HG03521 (cell line): ENCODE data around the gene UBE2V1.
"Not testable (repeated sequence)": the region's sequence is repeated elsewhere in the genome, so short reads cannot be mapped to it uniquely, and the experiment has no call there.

Experiments used
- ATAC-seq: cut with Tn5 transposase; IDR thresholded peaks from one replicate; pipeline ENCODE4 v1.9.1; 2021; ENCODE audit warnings: mild to moderate bottlenecking, moderate library complexity; ENCODE audit not compliant: unreplicated experiment

UBE2V1 gene

DNA sequence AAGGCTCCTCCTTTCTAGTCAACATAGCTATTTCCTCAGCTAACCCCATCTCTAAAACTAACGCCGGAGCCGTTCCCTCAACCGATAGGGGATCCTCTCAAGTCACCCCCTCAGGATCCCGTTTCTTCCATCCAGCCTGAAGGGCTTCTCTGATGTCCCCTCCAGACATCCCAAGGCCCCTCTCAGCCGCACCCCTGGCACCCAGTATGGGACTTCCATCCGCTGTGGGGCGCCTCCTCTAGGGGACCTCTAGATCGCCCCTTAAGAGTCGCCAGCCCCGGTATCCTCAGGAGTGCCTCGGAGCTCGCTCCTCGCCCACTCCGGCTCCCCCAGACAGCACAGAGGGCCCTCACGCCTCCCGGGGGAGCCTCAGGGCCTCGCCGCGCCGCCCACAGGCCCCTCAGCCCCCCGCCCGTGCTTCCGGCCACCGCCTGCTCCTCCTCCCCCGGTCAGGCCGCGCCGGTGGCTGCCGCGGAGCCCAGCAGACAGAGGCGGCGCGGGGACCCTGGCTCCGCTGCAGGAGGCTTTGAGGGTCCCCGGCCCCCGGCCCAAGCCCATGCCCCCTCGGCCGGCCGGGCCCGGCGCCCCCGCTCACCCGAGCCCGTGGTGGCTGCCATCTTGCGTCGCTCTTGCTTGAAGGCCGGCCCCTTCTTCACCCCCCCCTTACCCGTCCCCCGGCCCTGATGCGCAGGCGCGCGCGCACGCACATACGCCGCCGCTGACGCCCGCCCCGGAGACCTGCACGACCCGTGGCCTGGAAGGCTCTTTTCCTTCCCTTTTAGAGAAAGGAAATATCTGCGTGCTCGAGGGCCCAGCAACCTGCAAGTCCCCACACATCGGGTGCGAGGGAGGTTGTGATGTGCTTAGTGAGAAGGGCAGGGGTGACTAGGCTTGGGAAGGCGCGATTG is at the start of gene UBE2V1:
UBE2V1 (minus strand) TSS at position 639 of the 908 bp plus-strand sequence; CDS start at position 617, 22 bp downstream.
- peak; percentile 46 for ATAC-seq

- not testable (repeated sequence) for ATAC-seq
Observed at GRCh38 chr20:50161494-50161893, 48.5 kb upstream of the UBE2V1 start.

DNA sequence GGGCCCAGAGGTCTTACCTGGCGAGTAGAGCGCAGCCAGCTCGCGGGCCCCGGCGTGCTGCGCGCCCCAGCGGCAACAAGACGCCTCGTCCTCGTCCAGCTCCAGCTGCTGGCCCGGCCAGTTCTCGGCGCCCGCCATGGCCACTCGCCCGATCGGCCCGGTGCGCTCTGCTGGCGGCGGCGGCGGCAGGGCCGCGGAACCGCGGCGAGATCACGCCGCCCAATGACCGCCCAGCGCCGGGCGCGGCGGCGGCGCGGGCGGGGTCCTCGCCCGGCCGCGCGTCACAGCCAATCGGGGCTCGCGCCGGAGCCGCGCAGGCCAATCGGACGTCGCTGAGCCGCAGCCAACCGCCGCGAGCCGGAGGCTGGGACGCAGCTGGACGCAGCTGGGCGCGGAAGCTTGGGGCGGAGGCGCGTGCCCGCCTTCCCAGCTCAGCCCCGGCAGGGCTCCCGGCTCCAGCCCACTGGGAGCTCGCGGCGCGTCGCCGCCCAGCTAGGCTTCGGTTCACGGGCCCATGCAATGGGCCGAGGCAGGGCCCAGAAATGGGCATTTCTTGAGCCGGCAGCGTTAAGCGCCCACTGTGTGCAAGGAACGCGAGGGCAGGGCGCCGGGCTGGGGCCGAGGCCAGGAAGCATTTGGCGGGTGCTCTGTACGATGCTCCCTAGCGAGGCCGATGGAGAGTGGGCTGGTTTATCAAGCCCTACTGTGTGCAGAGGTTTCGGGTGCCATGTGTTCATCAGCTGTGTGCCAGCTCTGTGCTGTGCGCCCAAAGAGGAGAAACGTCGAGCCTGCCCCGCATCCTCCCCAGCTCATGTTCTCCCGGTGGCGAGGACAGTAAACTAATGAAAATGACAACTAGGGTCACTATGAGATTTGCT is 40.8 kb upstream of the UBE2V1 start, which contains the start of gene PEDS1:
PEDS1 (minus strand) TSS at position 224 of the 878 bp plus-strand sequence; CDS start at position 138, 86 bp downstream.
- ATAC-seq: peak; percentile 97

DNA sequence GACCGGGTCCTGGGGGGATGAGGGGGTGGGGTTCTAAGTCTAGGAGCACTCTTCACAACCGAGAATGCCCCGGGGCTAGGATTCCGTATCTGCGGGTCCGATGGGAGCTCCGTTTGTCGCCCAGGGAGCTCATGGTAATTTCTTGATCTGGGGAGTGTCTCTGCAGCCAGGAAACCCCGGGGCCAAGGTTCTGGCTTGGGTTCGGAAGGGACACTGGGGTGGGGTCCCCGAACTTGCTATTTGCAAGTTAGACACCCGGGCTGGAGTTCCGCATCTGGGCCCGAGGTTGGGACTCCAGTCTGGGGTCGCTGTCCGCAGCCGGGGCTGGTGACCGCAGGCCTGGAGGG is 40.2 kb upstream of the UBE2V1 start:
- no peak for ATAC-seq

- ATAC-seq: no peak
Observed at GRCh38 chr20:50152394-50153152, 39.6 kb upstream of the UBE2V1 start.

DNA sequence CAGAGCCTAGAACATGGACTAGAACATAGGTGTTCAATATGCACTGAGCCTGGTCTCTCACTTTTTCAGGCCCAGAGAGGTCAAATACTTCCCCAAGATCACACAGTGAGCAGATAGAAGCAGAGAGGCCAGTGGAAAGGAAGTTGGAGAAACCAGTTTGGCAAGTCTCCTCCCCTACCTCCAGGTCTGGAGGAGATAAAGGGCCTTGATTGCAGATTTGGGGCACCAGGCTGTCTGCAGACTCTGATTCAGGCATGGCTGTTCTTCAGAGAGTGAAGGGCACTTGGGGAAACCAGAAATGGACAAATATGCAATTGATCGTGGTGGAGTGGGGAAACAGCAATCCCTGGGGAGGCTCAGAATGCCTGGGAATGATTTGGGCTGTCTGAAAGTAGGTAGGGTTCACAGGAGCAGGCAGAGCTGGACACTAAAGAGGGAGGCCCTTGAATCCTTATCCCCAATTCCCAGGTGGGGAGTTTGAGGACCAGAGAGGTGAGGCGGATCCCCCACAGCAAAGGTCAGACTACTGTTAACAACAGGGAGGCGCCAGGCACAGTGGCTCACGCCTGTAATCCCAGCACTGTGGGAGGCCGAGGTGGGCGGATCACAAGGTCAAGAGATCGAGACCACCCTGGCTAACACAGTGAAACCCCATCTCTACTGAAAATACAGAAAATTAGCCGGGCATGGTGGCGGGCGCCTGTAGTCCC is 38.2 kb upstream of the UBE2V1 start:
- no peak for ATAC-seq

DNA sequence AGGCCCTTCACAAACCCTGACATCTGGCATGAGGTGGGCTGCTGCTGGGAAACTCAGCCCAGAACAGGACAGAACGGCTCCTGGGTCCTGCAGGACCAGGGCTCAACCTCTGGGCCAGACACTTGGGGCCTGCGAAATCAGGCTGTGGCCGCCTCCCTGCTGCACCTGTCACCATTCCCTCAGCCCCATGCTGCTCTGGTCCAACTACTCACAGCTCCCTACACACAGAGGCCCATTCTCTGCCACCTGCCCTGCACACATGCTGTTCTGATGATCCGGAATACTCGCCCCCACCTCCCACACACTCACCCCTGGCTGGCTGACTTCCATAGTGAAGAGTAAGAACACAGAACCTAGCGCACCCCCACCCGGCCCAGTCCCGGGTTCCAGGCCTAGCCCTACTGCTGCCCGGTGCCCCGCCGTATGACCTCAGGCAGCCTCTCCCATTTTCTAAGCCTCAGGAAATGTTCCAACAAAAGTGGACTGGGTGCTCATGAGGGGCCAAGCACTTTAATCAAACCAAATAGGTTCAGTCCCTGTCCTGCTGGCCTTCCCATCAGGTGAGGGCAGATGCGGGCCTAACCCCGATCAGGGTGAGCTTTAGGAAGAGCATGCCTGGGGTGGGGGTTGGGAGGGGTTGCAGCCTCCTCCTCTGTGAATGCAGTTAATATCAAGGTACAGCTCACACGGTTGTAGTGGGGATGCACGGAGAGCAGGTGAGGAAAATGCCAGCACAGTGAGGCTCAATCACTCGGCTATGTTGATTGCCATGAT is 36.7 kb upstream of the UBE2V1 start:
- no peak for ATAC-seq

GRCh38 chr20:50146732-50147662 is 34.0 kb upstream of the UBE2V1 start:
- no peak for ATAC-seq

DNA sequence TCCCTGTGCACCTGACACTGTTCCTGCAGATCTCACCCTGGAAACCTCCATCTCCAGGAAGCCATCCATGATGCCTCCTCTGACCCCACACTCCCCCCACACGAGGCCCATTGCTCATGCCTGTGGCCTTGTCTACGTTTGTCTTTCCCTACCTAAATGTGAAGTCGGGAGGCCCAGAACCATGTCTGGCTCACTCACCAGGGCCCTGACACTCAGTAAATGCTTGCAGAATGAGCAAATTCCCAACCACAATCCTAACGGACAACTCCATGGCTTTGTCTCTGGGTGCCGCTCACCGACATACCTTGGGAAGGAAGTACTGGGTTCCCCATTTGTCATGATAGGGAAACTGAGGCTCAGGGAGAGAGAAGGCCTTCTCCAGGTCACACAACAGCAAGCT is 33.3 kb upstream of the UBE2V1 start:
- ATAC-seq: no peak

- ATAC-seq: no peak
Observed at GRCh38 chr20:50145566-50145965, 32.6 kb upstream of the UBE2V1 start.

DNA sequence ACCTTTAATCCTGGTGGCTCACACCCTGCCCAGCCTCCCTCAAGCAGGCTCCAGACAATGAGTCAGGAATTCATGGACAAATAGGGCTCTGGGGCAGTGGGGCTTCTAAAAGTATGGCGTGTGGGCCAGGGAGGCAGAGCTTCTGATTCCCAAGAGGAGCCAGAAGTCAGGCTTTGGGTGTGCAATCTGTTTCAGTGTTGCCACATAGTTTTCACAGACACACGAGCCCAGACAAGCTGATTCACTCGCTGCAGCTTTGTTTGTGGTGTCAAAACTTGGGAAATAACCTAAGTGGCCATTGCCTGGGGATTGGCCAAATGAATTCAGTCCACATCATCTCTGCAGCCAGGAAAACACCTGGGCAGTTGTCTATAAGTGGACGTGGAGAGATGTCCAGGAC is 31.4 kb upstream of the UBE2V1 start:
- no peak for ATAC-seq

- ATAC-seq: no peak
Observed at GRCh38 chr20:50142812-50143211, 29.9 kb upstream of the UBE2V1 start.

DNA sequence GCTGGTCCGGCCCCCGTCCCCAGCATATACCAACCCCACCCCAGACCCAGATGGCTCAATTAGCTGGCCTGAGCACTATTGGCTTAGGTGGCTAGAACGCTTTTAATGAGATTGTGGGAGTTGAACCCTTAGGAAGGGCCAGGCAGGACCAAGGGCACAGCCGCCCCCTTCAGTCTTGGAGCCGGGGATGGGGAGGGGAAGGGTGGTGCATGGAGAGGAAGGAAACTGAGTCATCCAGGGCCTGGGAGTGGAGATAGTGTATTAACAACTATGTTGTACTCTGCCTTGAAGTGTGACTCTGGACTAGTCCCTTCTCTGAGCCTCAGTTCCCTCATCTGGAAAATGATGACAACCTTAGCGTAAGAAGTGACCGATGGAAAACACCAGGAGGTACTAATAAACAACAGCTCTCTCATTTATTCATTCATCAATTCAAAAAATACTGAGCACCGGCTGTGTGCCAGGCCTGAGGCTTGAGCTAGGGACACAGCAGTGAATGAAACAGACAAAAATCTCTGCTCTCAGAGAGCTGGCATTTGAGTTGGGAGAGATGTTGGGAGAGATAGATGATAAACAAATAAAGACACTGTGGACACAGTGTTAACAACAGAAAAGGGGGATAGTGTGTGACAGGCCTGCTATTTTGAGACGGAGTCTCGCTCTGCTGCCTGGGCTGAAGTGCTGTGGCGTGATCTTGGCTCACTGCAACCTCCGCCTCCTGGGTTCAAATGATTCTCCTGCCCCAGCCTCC is 29.0 kb upstream of the UBE2V1 start:
- no peak for ATAC-seq

DNA sequence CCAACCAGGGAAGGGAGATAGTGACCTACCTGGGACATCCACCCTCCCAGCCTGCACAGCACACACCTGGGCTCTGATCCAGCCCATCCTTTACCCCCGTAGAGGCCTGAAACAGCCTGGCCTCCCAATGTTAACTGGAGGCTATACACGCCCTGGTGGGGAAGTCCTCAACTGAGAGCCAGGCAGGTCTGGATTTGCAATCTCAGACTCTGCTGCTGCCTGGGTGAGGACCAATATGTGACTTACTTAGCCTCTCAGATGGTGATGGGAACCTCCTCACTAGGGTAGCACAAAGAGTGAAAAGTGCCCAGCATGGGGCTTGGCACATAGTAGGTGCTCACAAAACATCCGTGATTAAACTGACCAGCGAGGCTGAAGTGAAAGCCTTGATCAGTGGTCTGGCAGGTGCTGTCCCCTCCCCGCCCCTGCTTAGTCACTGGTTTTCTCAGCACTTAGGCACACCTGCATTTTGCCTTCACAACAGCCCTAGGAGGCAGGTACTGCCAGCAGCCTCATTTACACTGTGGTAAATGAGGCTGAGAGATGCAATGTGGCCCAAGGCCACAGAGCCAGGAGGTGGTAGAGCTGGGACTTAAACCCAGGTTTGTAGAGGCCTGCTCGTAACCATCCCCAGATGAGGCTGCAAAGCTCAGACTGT is 28.2 kb upstream of the UBE2V1 start:
- no peak for ATAC-seq

DNA sequence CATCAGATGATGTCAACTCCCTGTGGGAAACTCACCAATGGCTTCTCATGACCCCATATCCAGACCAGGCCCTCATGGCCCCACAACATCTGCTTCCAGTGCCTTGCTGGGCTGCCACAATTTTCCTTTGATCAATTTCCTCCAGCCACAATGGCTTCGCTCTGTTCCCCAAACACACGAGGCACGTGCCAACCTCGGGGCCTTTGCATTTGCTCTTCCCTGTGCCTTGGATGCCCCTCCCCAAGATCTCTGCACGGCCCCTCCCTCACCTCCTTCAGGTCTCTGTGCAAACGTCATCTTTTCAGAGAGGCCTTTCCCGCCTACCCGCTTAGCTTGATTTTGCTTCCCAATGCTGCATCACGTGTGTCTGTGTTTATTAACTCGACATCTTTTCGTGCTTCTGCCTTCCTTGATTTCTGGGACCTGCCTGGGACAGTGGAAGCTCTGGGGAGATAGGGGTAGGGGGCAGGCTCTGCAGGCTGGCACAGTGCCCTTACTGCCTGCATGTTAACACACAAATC is 27.4 kb upstream of the UBE2V1 start:
- no peak for ATAC-seq

DNA sequence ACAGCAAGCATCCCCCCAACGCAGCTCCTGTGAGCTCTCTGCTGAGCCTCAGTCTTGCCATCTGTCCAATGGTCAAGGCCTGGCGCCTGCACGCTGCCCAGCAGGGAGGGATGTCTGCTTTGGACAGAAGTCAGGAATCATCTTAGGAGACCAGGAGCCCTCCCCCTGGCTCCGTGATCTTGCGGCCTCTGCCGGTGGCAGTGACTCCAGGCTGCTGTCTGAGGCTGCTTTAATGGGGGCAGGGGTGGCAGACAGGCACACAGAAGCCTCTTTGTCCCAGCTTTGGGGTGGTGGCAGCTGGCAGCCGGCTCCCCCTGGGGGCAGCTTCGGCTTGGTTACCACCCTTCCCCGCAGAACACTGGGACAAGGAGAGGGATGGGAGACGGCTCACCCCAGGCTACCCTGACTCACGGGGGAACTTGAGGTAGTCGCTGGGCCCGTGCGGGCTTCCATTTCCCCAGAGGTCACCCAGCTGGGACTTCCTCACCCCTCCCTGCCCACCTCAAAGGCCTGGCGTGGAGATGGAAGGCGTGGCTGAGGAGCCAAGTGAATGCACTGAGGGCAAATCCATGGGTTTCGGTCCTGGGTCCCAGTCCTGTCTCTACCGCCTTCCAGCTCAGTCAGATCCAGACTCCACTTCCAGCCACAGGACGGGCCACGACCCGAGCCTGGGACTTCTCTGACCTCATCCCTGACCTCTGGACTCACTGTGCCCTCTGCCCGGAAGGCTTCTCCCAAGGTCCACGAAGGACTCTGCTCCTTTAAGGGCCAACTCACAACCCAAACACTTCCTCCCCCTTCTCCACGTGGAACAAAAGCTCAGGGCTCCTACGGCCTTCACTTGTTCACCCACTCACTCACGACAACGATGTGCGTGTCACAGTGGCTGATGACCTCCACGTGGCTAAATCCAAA is 25.8 kb upstream of the UBE2V1 start:
- no peak for ATAC-seq
